ENCODE measurements around the gene ARHGAP18. TPM values are rescaled to one million over a fixed set of nuclear protein-coding genes. Genes with fewer than 3 reads are reported as not detected.

The ARHGAP18 gene
- total RNA-seq, 1 donor from 2014 or later = 7.9 TPM

GRCh38 chr6:129648819-129649491 lies 61.0 kb downstream of the ARHGAP18 start:
- Mint-ChIP-seq H3K4me1 (no peaks in the 10 kb centered on the region), H3K4me3 (no peak overlapping the region), H3K27ac (no peak overlapping the region), H3K36me3 (ENCODE audit: low read depth) (no peaks in the 10 kb centered on the region), H3K27me3 (no peaks in the 10 kb centered on the region), H3K9me3 (no peaks in the 10 kb centered on the region)
- POLR2A ChIA-PET = no interaction called here
- no peak for DNase-seq
- TF ChIP-seq CTCF (IDR thresholded peaks at IDR 0.05) = no peak
- intact Hi-C loops (cut with micrococcal nuclease) = no loop called here
- CTCF ChIA-PET = no interaction called here
- no peak for ATAC-seq (ENCODE audit: low read depth)

GRCh38 chr6:129647044-129647443 lies 62.9 kb downstream of the ARHGAP18 start:
- no peak overlapping the region for H3K27ac Mint-ChIP-seq
- POLR2A ChIA-PET = no interaction called here
- no peak for ATAC-seq (ENCODE audit: low read depth)

GRCh38 chr6:129646642-129647041 lies 63.3 kb downstream of the ARHGAP18 start:
- Mint-ChIP-seq H3K27ac (no peak overlapping the region), H3K27me3 (no peaks in the 10 kb centered on the region), H3K4me3 (no peak overlapping the region), H3K9me3 (no peaks in the 10 kb centered on the region), H3K4me1 (no peaks in the 10 kb centered on the region), H3K36me3 (ENCODE audit: low read depth) (no peaks in the 10 kb centered on the region)
- ATAC-seq (ENCODE audit: low read depth) (no peak), DNase-seq (no peak)
- POLR2A ChIA-PET = no interaction called here
- TF ChIP-seq CTCF (IDR thresholded peaks at IDR 0.05) = no peak
- CTCF ChIA-PET = no interaction called here
- intact Hi-C loops (cut with micrococcal nuclease) = no loop called here

More at GRCh38 chr6:129647044-129647443, 62.9 kb downstream of the ARHGAP18 start:
- intact Hi-C loops (cut with micrococcal nuclease) = no loop called here
- no peaks in the 10 kb centered on the region for H3K27me3 Mint-ChIP-seq
- CTCF ChIA-PET = no interaction called here
- no peaks in the 10 kb centered on the region for H3K4me1 Mint-ChIP-seq
- TF ChIP-seq CTCF (IDR thresholded peaks at IDR 0.05) = no peak
- DNase-seq = no peak
- H3K4me3 Mint-ChIP-seq = no peak overlapping the region
- no peaks in the 10 kb centered on the region for H3K36me3 Mint-ChIP-seq (ENCODE audit: low read depth)
- no peaks in the 10 kb centered on the region for H3K9me3 Mint-ChIP-seq

- CTCF ChIA-PET = no interaction called here
- no peak for TF ChIP-seq CTCF (IDR thresholded peaks at IDR 0.05)
- Mint-ChIP-seq H3K4me1 (no peaks in the 10 kb centered on the region), H3K27me3 (no peaks in the 10 kb centered on the region), H3K36me3 (ENCODE audit: low read depth) (no peaks in the 10 kb centered on the region), H3K9me3 (no peaks in the 10 kb centered on the region), H3K27ac (no peak overlapping the region), H3K4me3 (no peak overlapping the region)
- POLR2A ChIA-PET = no interaction called here
- DNase-seq (no peak), ATAC-seq (ENCODE audit: low read depth) (no peak)
- intact Hi-C loops (cut with micrococcal nuclease) = no loop called here
Observed at GRCh38 chr6:129645830-129646579, 64.0 kb downstream of the ARHGAP18 start.

GRCh38 chr6:129645106-129645829 lies 64.7 kb downstream of the ARHGAP18 start:
- Mint-ChIP-seq H3K9me3 (no peaks in the 10 kb centered on the region), H3K27me3 (no peaks in the 10 kb centered on the region), H3K36me3 (ENCODE audit: low read depth) (no peaks in the 10 kb centered on the region), H3K4me1 (no peaks in the 10 kb centered on the region), H3K27ac (no peak overlapping the region), H3K4me3 (no peak overlapping the region)
- ChIA-PET CTCF (no interaction called here), POLR2A (no interaction called here)
- DNase-seq (no peak), ATAC-seq (ENCODE audit: low read depth) (no peak)
- intact Hi-C loops (cut with micrococcal nuclease) = no loop called here
- no peak for TF ChIP-seq CTCF (IDR thresholded peaks at IDR 0.05)
